Erythroblast (primary cell): Measurements from ENCODE around the gene AIP.
A peak's percentile ranks its signal among the peaks of the same experiment; 100 is the strongest.

Source experiments
- GATA1 ChIP-seq: IDR thresholded peaks from 2 replicates; pipeline ENCODE4 v1.6.1; 2011; ENCODE audit warnings: low read depth, mild to moderate bottlenecking, control low read depth, low read length, moderate library complexity
- POLR2A ChIP-seq: IDR thresholded peaks from 2 replicates; pipeline ENCODE4 v1.6.1; 2011; ENCODE audit warnings: mild to moderate bottlenecking, low read length

GRCh38 chr11:67464411-67465188 lies 18.2 kb upstream of the AIP start:
- TF ChIP-seq POLR2A (peak; percentile 47), GATA1 (no peak)
